ENCODE measurements around the gene PTPN1.
A peak's percentile ranks its signal among the peaks of the same experiment; 100 is the strongest.

Gene PTPN1

GRCh38 chr20:50609438-50609989, 99.3 kb downstream of the PTPN1 start:
- no peak overlapping the region for H3K4me3 ChIP-seq (replicated peaks in 1 of 2; ENCODE audit: low read depth in 2 of 2, low read length in 2 of 2)
- no peak for DNase-seq (ENCODE audit: low read depth in 2 of 2)
- TF ChIP-seq CTCF (IDR thresholded peaks at IDR 0.05; ENCODE audit: low read depth, low read length): no peak

- DNase-seq (ENCODE audit: low read depth in 2 of 2): no peak
- peak; percentile 10 for TF ChIP-seq CTCF (IDR thresholded peaks at IDR 0.05; ENCODE audit: low read depth, low read length)
- H3K4me3 ChIP-seq (replicated peaks in 1 of 2; ENCODE audit: low read depth in 2 of 2, low read length in 2 of 2): no peak overlapping the region
Measured at GRCh38 chr20:50610212-50610718, 100.1 kb downstream of the PTPN1 start.

GRCh38 chr20:50611128-50611810, 101.1 kb downstream of the PTPN1 start:
- DNase-seq (ENCODE audit: low read depth in 2 of 2): peak in 1 of 2 donors; percentile 18
- TF ChIP-seq CTCF (IDR thresholded peaks at IDR 0.05; ENCODE audit: low read depth, low read length): no peak
- H3K4me3 ChIP-seq (replicated peaks in 1 of 2; ENCODE audit: low read depth in 2 of 2, low read length in 2 of 2): no peak overlapping the region

- no peak overlapping the region for H3K4me3 ChIP-seq (replicated peaks in 1 of 2; ENCODE audit: low read depth in 2 of 2, low read length in 2 of 2)
- no peak for DNase-seq (ENCODE audit: low read depth in 2 of 2)
- no peak for TF ChIP-seq CTCF (IDR thresholded peaks at IDR 0.05; ENCODE audit: low read depth, low read length)
Measured at GRCh38 chr20:50613438-50614169, 103.4 kb downstream of the PTPN1 start.

- no peak for TF ChIP-seq CTCF (IDR thresholded peaks at IDR 0.05; ENCODE audit: low read depth, low read length)
Measured at GRCh38 chr20:50615407-50615806, 105.2 kb downstream of the PTPN1 start.

GRCh38 chr20:50617022-50617421, 106.8 kb downstream of the PTPN1 start:
- H3K4me3 ChIP-seq (replicated peaks in 1 of 2; ENCODE audit: low read depth in 2 of 2, low read length in 2 of 2): no peak overlapping the region
- TF ChIP-seq CTCF (IDR thresholded peaks at IDR 0.05; ENCODE audit: low read depth, low read length): no peak
- no peak for DNase-seq (ENCODE audit: low read depth in 2 of 2)

More at GRCh38 chr20:50615407-50615806, 105.2 kb downstream of the PTPN1 start:
- no peak overlapping the region for H3K4me3 ChIP-seq (replicated peaks in 1 of 2; ENCODE audit: low read depth in 2 of 2, low read length in 2 of 2)
- DNase-seq (ENCODE audit: low read depth in 2 of 2): no peak
